ENCODE measurements around the gene PRAME. TPM values are rescaled to one million over a fixed set of nuclear protein-coding genes. Genes with fewer than 3 reads are reported as not detected.
A peak's percentile ranks its signal among the peaks of the same experiment; 100 is the strongest.

The PRAME gene
- total RNA-seq, 2 donors from 2014 or later = not detected

GRCh38 chr22:22600531-22601261 lies 41.6 kb upstream of the PRAME start:
- no peaks in the 10 kb centered on the region for H3K9me3 ChIP-seq
- ATAC-seq (ENCODE audit: insufficient number of reproducible peaks, low FRiP score, low read depth) (no peak), DNase-seq (ENCODE audit: low spot score) (no peak)
- no peak for TF ChIP-seq CTCF (IDR thresholded peaks at IDR 0.05)
- H3K27ac ChIP-seq = no peak overlapping the region
- H3K27me3 ChIP-seq (replicated peaks; ENCODE audit: insufficient read depth) = no peaks in the 10 kb centered on the region
- no peaks in the 10 kb centered on the region for H3K36me3 ChIP-seq
- H3K4me1 ChIP-seq (ENCODE audit: control insufficient read depth in 1 of 2, low read depth in 2 of 2) = no peaks in the 10 kb centered on the region
- no peak overlapping the region for H3K4me3 ChIP-seq

GRCh38 chr22:22599248-22599647 lies 40.2 kb upstream of the PRAME start:
- DNase-seq (ENCODE audit: low spot score) (no peak), ATAC-seq (ENCODE audit: insufficient number of reproducible peaks, low FRiP score, low read depth) (no peak)
- Histone ChIP-seq H3K9me3 (no peaks in the 10 kb centered on the region), H3K4me3 (no peak overlapping the region), H3K4me1 (ENCODE audit: control insufficient read depth in 1 of 2, low read depth in 2 of 2) (no peaks in the 10 kb centered on the region), H3K27ac (no peak overlapping the region), H3K27me3 (replicated peaks; ENCODE audit: insufficient read depth) (no peaks in the 10 kb centered on the region), H3K36me3 (no peaks in the 10 kb centered on the region)
- no peak for TF ChIP-seq CTCF (IDR thresholded peaks at IDR 0.05)

GRCh38 chr22:22598144-22598543 lies 39.1 kb upstream of the PRAME start:
- no peak for TF ChIP-seq CTCF (IDR thresholded peaks at IDR 0.05)

GRCh38 chr22:22595001-22595835 lies 36.2 kb upstream of the PRAME start:
- H3K27me3 ChIP-seq (replicated peaks; ENCODE audit: insufficient read depth) = no peaks in the 10 kb centered on the region
- no peak for ATAC-seq (ENCODE audit: insufficient number of reproducible peaks, low FRiP score, low read depth)
- TF ChIP-seq CTCF (IDR thresholded peaks at IDR 0.05) = no peak
- no peaks in the 10 kb centered on the region for H3K4me1 ChIP-seq (ENCODE audit: control insufficient read depth in 1 of 2, low read depth in 2 of 2)
- DNase-seq (ENCODE audit: low spot score) = no peak
- H3K36me3 ChIP-seq = no peaks in the 10 kb centered on the region
- H3K27ac ChIP-seq = no peak overlapping the region
- no peak overlapping the region for H3K4me3 ChIP-seq
- H3K9me3 ChIP-seq = no peaks in the 10 kb centered on the region

More at GRCh38 chr22:22598144-22598543, 39.1 kb upstream of the PRAME start:
- no peak for DNase-seq (ENCODE audit: low spot score)
- H3K9me3 ChIP-seq = no peaks in the 10 kb centered on the region
- H3K4me3 ChIP-seq = no peak overlapping the region
- H3K27ac ChIP-seq = no peak overlapping the region
- no peaks in the 10 kb centered on the region for H3K27me3 ChIP-seq (replicated peaks; ENCODE audit: insufficient read depth)
- H3K4me1 ChIP-seq (ENCODE audit: control insufficient read depth in 1 of 2, low read depth in 2 of 2) = no peaks in the 10 kb centered on the region
- H3K36me3 ChIP-seq = no peaks in the 10 kb centered on the region
- ATAC-seq (ENCODE audit: insufficient number of reproducible peaks, low FRiP score, low read depth) = no peak

GRCh38 chr22:22593964-22594656 lies 35.0 kb upstream of the PRAME start:
- no peaks in the 10 kb centered on the region for H3K27me3 ChIP-seq (replicated peaks; ENCODE audit: insufficient read depth)
- no peaks in the 10 kb centered on the region for H3K36me3 ChIP-seq
- no peaks in the 10 kb centered on the region for H3K4me1 ChIP-seq (ENCODE audit: control insufficient read depth in 1 of 2, low read depth in 2 of 2)
- no peak overlapping the region for H3K27ac ChIP-seq
- H3K4me3 ChIP-seq = no peak overlapping the region
- peak; percentile 19 for TF ChIP-seq CTCF (IDR thresholded peaks at IDR 0.05)
- DNase-seq (ENCODE audit: low spot score) (no peak), ATAC-seq (ENCODE audit: insufficient number of reproducible peaks, low FRiP score, low read depth) (no peak)
- no peaks in the 10 kb centered on the region for H3K9me3 ChIP-seq

All from thoracic aorta (tissue), 2 donors.